ENCODE results near the gene YIPF6.
"Not testable (repeated sequence)": the region's sequence is repeated elsewhere in the genome, so short reads cannot be mapped to it uniquely, and the experiment has no call there.

YIPF6 gene

DNA sequence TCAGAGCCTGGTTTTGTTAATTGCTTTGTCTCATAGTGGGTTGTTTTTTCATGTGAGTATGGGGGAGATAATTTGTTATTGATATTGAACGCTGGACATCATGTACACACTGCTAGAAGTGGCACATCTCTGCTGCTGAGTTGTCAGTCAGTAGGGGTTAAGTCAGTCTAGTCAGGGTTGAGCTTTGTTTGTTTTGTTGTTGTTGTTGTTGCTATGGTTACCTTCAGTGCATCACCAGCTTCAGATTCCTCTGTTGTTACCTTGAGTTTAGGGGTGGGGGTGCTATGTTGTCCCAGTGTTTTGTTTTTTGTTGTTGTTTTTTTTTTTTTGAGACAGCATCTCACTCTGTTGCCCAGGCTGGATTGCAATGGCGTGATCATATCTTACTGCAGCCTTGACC lies 9.9 kb downstream of the YIPF6 start:
- no peak for DNase-seq

DNA sequence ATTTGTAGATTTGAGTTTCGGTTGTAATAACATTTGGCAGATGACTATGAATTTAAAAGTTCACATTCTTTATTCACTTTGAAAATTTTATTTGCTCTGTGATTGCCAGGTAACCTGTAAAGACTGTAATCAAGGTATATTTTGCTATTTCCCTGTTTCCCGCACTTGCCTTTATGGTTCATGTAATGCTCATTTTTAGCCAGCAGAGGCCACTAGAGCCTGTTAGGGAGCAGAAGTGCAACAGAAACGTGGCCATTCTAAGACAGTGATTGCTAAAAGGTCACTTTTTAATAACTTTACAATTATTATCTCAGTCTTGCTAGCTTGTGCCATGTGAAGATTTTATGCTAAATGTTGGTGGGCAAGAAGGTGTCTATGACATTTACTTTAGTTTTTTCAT lies 12.4 kb downstream of the YIPF6 start:
- DNase-seq = peak; percentile 36

DNA sequence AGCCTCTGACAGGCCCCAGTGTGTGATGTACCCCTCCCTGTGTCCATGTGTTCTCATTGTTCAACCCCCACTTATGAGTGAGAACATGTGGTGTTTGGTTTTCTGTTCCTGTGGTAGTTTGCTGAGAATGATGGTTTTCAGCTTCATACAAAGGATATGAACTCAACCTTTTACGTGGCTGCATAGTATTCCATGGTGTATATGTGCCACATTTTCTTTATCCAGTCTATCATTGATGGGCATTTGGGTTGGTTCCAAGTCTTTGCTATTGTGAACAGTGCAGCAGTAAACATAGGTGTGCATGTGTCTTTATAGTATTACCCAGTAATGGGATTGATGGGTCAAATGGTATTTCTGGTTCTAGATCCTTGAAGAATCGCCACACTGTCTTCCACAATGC lies 25.8 kb downstream of the YIPF6 start:
- not testable (repeated sequence) for DNase-seq

DNA sequence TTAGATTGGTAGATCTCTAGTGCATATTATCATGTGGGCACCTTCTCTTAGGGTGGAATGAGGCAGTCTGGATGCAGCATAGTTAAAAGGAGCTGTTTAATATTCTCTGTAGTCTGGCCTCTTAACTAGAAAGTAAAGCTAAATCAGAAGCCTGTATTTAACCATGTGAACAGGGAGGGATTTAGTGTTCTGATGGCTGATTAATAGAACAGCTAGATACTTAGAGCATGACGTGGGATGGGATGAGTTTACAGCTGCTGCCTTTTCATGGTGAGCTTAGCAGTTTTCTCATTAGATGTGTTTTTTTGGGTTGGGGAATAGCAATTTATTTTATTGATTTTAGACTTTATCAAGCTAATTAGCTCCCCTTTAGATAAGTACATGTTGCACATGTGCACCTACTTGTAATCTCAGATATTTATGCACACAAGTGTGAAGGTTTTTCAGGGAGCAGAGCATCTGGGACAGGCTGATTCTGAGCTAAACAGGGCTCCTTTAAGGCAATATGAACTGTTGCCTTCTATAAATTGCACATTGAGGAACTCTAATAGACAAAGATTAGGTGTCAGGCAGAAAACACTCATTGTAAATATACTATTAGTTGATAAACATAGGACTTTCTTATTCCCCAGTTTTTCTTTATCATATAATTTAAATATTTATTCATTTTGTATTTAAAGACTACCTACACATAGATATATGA lies 34.1 kb downstream of the YIPF6 start:
- no peak for DNase-seq

DNA sequence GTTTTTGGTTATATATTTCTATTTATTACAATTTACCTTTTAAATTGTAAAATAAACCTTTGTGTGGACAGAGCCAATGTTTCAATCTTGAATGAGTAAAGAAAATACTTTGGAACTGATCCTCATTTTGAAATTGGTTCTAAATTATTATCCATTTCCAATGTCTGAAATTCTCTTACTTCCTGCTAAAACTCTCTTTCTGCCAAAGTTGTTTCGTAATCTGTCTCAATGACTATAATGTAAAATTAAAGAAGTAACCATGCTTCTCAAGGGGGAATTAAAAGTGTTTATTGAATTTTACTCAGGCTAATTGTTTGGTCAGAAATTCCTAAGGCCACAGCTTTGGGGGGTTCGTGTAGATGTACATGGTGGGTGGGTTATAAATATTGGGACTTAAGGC lies 34.8 kb downstream of the YIPF6 start:
- DNase-seq = no peak

DNA sequence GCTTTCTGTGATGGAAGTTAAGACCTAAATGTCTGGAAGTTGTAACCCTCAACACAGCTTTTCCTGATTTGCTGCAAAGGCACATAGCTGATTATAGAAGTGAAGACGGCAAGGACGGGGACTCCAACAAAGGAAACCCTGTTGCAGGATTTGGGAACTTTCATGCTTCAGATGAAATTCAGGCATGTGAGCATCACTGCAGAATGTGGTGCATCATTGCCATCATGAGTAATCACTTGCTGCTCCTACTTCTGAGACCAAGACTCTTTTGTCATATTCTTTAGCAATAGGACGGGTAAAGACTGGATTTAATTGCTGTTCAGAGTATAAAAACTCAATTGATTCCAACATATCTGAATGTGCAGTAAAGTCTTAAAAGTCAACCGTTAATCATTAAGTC lies 35.8 kb downstream of the YIPF6 start:
- no peak for DNase-seq

DNA sequence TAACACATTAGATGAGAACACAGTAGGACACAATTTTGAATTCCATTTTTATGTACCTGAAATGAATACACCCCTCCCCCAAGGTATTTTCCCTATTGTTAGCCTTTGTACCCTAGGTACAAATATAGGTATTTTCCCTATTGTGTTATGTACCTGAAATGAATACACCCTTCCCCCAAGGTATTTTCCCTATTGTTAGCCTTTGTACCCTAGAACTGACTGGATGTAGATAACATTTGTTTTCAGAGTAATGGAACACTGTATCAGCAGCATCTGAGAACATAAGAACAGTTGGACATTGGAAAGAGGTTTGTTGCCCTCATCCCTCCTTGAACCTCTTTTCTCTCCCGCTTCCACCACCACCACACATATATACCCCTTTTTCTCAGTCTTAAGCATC lies 37.6 kb downstream of the YIPF6 start:
- no peak for DNase-seq

DNA sequence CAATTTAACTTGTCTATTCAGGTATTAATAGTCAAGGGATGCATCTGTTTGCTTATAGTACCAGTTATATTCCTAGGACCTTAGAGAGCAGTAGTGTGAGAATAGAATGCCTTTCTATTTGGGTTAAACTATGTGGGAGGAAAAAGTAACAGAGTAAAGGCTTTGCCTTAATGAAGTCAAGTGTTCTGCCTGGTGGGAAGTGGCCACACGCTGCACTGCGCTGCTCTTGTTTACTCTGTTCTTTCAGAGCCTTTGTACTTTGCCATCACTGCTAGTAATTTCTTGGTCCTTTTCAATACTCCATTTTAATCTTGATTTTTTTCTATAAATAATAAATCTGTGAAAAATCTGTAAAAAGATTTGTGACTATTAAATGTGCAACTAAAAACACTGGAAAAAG lies 38.0 kb downstream of the YIPF6 start:
- no peak for DNase-seq

DNA sequence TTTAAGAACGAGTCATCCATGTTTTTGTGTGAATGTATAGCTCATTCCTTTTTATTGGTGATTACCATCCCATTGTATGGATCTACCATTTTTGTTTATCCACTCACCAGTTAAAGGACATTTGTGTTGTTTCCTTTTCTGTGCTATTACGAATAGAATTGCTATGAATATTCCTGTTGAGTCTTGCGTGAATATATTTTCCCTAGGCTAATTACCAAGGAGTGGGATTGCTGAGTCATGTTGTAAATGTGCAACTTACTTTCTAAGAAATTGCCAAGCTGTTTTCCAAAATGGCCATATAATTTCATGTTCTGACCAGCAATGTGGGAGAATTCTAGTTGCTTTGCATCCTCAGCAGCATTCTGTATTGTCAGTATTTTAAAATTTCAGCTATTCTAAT lies 51.3 kb downstream of the YIPF6 start:
- DNase-seq = no peak

DNA sequence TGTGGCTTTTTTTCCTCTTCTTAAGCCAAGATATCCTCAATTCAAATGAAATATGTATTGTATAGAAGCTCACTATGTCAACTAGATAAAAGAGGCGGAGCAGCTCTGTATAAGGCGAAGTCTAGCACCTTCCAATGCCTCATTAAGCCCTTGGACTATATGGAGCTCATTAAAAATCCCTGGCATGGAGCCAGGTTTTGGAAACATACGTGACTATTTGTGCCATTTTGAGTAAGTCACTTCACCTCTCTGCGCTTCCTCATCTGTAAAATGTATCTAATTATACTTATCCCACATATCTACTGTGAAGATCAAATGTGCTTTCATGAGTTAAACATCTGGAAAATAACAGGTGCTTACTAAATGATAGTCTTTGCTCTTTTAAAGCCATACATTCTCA lies 57.2 kb downstream of the YIPF6 start:
- no peak for DNase-seq

DNA sequence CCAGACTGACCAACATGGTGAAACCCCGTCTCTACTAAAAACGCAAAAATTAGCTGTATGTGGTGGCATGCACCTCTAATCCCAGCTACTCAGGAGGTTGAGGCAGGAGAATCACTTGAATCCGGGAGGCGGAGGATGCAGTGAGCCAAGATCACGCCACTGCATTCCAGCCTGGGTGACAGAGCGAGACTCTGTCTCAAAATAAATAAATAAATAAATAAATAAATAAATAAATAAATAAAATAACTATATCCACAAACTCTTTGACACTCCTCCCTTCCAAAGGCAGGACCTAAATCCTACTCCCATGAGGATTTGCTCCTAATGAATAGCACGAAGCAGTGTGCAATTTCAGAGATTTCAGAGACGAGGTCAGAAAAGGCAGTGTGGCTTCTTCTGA lies 58.3 kb downstream of the YIPF6 start:
- not testable (repeated sequence) for DNase-seq

DNA sequence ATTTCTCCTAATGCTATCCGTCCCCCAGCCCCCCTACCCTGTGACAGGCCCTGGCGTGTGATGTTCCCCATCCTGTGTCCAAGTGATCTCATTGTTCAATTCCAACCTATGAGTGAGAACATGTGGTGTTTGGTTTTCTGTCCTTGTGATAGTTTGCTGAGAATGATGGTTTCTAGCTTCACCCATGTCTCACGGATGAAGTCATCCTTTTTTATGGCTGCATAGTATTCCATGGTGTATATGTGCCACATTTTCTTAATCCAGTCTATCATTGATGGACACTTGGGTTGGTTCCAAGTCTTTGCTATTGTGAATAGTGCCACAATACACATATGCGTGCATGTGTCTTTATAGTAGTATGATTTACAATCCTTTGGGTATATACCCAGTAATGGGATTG lies 61.1 kb downstream of the YIPF6 start:
- not testable (repeated sequence) for DNase-seq

DNA sequence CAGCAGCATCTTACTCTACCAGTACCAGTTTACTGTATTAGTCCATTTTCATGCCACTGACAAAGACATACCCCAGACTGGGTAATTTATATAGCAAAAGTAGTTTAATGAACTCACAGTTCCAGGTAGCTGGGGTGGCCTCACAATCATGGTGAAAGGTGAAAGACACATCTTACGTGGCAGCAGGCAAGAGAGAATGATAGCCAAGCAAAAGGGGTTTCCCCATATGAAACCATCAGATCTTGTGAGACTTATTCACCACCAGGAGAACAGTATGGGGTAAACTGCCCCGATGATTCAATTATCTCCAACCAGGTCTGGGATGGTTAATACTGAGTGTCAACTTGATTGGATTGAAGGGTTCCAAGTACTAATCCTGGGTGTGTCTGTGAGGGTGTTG lies 69.3 kb downstream of the YIPF6 start:
- no peak for DNase-seq

DNA sequence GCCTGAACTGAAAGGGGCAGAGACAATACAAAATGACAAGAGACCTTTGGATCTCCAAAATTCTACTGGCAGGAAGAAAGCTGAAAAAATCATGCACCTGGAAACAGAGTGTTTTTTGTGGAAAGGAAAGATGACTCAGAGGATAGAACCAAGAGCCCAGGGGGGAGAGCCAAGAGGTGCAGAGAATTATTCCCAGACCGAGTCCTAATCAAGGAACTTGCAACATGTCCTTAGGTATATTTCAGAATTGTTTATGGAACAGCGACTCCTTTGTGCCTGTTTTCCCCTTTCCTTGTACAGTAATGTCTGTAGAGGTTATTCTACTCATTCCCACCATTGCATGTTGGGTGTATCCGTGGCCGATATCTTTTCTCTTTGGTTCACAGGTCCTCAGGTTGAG lies 71.7 kb downstream of the YIPF6 start:
- DNase-seq = no peak

DNA sequence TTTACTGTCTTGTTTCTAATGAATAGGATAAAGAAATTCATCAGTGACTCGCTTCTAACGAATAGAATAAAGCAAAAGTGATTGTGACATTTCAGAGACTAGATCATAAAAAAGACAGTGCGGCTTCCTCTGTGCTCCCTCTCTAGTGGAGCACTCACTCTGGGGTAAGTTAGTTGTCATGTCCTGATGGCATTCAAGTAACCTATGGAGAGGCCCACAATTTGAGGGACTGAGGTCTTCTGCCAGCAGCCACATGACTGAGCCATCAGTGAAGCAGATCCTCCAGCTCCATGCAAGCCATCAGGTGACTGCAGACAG lies 72.4 kb downstream of the YIPF6 start:
- DNase-seq = no peak

DNA sequence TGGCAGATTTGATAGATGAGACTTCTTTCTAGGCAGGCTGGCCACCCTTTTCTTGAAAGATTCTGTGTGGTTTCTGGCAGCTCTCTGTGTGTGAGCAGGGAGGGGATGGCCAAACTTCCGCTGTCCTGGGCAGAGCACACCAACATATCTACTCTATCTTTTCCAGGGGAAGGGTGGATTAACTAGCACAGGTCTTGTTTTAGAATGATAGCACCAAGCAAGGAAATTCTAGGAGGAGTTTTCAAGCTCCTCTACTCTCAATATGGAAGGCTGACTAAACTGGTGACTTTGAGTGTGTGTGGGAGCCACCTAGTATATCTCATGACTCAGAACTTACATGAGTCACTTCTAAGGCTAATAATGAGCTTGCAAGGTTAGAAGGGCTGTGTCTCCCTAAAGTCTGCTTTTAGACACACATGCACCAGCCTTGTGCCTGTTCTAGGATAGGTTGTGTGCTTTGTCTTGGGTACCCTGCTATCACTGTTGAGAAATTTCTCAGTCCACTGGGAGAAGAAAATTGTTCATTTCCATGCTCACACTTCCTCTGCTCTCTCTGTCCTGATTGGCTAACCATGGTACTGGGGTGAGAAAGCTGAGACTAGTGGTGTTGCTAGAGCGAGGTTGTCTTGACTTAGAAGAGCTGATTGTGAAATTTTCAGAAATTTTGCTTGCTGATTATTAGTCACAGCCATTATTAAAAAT lies 72.9 kb downstream of the YIPF6 start:
- DNase-seq = peak; percentile 22

DNA sequence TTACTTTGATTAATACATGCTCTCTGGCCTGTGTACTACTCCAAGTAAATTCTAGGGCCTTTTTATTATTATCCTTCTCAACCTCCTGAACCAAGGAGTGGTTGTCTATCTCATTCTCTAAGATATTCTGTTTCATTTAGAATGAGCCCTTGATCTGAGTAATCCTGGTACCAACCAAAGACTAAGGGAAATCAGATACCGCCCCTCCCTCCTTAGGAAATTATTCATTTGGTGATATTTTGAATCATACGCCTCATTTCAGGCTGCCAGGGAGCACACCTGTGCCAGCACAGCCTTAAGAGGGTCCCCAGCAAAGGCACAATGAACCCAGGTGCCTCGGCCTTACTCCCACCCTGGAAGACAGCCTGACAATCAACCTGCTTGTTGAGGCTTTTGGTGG lies 75.4 kb downstream of the YIPF6 start:
- DNase-seq = no peak

DNA sequence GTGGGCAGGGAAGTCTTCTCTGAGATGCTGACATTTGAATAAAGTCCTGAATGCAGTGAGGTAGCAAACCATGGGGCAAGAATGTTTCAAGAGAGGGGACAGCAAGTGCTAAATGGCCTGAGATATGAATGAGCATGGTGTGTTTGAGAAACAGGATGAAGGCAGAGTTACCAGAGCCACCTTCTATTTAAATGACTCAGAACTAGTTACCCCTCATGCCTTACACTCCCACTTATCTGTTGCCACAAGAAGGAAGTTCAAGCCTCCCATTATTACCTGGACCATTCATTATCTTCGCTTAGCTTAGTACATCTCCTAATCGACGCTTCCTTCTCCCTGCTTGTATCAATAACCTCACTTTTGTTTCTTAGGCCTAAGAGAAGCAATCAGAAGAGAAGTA lies 81.0 kb downstream of the YIPF6 start:
- no peak for DNase-seq

DNA sequence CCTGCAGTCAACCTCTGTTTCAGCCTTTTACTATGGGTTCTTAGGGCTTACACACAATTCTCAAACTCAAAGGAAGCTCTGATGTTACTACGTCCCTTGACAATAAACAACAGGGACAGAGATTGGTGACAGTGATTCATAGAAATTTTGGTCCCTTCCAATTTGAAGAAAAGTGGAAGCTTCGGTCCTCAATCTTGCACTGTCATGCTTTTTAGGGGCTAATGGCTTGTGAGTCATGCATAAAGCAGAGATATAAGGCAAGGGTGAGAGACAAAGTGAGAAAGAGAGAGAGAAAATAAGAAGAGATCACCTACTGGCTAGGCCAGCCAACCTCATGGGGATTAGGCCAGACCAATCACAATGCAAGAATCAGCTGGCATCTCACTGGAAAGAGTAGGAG lies 85.4 kb downstream of the YIPF6 start:
- no peak for DNase-seq
